T-helper 1 cell treated with Interleukin-12 subunit alpha and Interleukin-12 subunit beta and Interleukin-4 antibody, amounts not matched to agents 30 μg/mL and 1 μg/mL, for 36 hours (primary cell): ENCODE data around the gene NTM.

ENCODE experiments used
- H3K27ac Mint-ChIP-seq: one replicate; pipeline ENCODE4 v1.8.0; 2021; ENCODE audit warnings: mild to moderate bottlenecking, mixed read lengths
- H3K27me3 Mint-ChIP-seq: one replicate; pipeline ENCODE4 v1.8.0; 2021; ENCODE audit warnings: low read depth, mixed read lengths
- H3K36me3 Mint-ChIP-seq: one replicate; pipeline ENCODE4 v1.8.0; 2021; ENCODE audit warnings: low read depth, mixed read lengths
- H3K4me1 Mint-ChIP-seq: one replicate; pipeline ENCODE4 v1.8.0; 2021; ENCODE audit warnings: low read depth, mixed read lengths
- H3K4me3 Mint-ChIP-seq: one replicate; pipeline ENCODE4 v1.8.0; 2021; ENCODE audit warnings: mild to moderate bottlenecking, moderate library complexity, mixed read lengths
- H3K9me3 Mint-ChIP-seq: one replicate; pipeline ENCODE4 v1.8.0; 2021; ENCODE audit warnings: mixed read lengths

NTM gene

DNA sequence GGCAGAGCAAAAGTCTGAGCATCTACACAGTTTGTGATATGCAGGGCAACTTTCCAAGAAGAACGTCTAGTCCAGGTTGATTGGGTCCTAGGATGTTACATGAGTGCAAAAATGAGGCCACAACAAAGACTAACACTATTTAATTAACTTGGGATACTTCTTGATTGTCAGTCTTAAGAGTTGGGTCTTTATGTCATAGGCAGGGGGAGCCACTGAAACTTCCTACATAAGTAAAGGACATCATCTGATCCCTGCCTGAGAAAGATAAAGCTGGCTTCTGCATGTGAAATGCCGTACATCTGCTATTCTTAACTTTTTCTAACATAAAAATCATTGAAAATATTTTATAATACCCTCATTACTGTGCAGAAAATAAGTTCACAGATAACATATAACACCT, 525.5 kb downstream of the NTM start:
- H3K27me3 Mint-ChIP-seq: no peaks in the 10 kb centered on the region
- no peaks in the 10 kb centered on the region for H3K4me1 Mint-ChIP-seq

DNA sequence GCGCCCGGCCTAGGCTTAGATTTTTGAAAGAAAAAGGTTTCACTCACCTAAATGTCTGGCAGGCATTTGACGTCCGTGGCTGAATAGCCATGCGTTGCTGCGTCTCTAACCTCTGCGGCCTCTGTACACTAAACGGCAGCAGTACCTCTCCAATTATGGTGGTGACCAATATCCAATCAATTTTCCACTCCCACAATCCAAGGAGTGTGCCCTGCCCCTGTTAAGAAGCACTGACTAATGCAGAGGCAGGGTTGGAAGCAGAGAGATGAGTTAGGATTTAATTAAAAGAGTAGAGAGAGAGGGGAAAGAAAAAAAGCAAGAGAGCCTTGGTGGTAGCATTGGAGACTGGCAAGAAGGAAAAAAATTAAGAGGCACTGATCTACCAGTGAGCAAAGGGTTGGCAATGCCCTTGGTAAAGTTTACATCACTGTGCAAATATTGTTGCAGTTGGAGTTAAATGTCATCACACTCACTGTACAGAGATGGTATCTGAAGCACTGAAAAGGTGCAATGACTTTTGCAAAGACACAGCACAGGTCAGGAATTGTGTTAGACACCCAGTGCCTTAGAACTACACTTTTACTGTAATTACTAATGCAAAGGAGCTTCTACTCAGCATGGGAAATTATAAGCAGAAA, 526.7 kb downstream of the NTM start:
- Mint-ChIP-seq H3K27ac (no peak overlapping the region), H3K27me3 (no peaks in the 10 kb centered on the region), H3K4me1 (no peaks in the 10 kb centered on the region), H3K36me3 (no peaks in the 10 kb centered on the region), H3K4me3 (no peak overlapping the region), H3K9me3 (no peaks in the 10 kb centered on the region)

More for the DNA sequence above, 525.5 kb downstream of the NTM start:
- H3K9me3 Mint-ChIP-seq: no peaks in the 10 kb centered on the region
- H3K4me3 Mint-ChIP-seq: no peak overlapping the region
- H3K36me3 Mint-ChIP-seq: no peaks in the 10 kb centered on the region
- H3K27ac Mint-ChIP-seq: no peak overlapping the region

DNA sequence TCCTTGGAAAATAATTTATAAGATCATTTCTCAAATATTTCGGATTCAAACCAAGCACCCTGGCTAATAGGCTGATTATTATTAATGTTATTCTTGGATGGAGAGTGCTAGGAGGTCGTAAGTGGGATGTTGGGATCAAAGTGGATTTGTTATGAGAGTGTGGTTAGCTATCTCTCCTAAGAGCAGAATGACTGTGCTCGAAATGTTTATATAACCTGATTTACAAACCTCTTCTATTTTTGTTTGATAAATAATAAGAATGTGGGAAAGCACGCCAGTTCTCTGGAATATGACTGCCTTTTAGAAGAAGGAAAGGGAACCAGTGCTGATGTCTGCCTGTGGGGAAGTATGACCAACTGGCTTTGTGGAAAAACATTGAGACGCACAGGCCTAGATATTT, 527.5 kb downstream of the NTM start:
- Mint-ChIP-seq H3K27me3 (no peaks in the 10 kb centered on the region), H3K9me3 (no peaks in the 10 kb centered on the region), H3K4me3 (no peak overlapping the region), H3K36me3 (no peaks in the 10 kb centered on the region), H3K27ac (no peak overlapping the region), H3K4me1 (no peaks in the 10 kb centered on the region)

DNA sequence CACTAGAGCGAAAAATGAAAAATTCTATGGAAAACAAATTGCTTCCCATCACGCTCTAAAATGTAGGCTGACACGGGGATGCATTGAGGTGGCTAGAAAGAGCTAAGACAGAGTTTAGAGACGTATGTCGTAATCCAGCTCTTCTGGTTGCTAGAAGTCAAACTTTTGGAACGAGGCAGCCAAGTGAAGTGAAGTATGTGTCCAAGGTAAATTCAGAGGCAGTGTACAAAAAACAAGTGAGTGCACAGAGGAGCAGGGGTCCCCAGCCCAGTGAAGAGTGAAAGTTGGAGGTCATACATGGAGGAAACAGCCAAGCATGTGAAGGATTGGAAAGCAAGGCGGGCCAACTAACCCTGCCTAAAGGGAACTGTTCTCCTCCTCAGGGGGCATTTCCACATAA, 528.5 kb downstream of the NTM start:
- Mint-ChIP-seq H3K36me3 (no peaks in the 10 kb centered on the region), H3K27ac (no peak overlapping the region), H3K9me3 (no peaks in the 10 kb centered on the region), H3K27me3 (no peaks in the 10 kb centered on the region), H3K4me3 (no peak overlapping the region), H3K4me1 (no peaks in the 10 kb centered on the region)

DNA sequence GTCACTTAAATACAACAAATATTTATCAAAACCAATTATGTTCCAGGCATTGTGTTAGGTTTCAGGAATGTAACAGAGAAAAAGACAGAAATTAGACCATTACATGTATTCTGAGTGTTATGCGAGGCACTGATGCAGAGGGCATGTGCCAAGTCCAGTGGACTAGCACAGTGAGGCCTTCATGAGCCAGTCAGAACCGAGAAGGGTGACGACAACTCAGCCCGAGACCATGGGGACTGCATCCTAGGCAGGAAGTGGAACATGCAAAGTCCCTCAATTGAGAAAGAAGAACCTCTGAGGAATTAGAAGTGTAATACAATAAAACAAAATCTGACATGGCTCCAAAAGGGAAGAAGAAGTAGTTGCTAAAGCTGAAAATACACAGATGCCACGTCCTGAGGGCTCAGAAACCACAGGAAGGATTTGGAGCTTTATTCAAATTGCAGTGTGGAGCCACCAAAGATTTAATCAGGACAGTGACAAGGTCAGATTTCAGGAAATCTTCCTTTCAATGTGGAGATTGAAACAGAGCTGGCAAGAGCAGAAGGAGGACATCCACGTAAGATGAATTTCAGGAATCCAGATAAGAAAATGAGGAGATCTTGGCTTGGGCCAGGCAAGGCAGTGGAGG, 529.6 kb downstream of the NTM start:
- Mint-ChIP-seq H3K27me3 (no peaks in the 10 kb centered on the region), H3K27ac (no peak overlapping the region), H3K4me3 (no peak overlapping the region), H3K36me3 (no peaks in the 10 kb centered on the region), H3K9me3 (no peaks in the 10 kb centered on the region), H3K4me1 (no peaks in the 10 kb centered on the region)

DNA sequence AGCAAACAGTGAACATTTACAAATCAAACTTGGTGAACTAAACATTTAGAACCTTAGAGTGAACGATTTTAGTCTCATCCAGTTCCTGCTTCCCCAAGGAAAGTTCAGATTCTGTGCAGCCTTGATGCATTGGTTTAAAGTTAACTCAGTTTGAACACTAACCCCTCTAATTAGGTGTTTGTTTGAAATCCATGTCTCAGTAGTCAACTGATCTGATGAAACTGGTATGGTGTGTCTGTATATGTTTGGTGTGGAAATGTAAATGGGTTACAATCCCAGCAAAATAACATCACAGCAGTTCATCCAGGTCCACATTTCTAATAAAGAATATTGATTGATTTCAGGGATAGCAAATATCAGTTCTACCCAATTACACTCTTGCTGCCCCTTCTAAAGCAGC, 532.0 kb downstream of the NTM start:
- H3K4me3 Mint-ChIP-seq: no peak overlapping the region
- H3K36me3 Mint-ChIP-seq: no peaks in the 10 kb centered on the region
- peaks cover 2% of the 10 kb centered on the region for H3K27me3 Mint-ChIP-seq
- H3K9me3 Mint-ChIP-seq: no peaks in the 10 kb centered on the region
- no peaks in the 10 kb centered on the region for H3K4me1 Mint-ChIP-seq
- no peak overlapping the region for H3K27ac Mint-ChIP-seq

DNA sequence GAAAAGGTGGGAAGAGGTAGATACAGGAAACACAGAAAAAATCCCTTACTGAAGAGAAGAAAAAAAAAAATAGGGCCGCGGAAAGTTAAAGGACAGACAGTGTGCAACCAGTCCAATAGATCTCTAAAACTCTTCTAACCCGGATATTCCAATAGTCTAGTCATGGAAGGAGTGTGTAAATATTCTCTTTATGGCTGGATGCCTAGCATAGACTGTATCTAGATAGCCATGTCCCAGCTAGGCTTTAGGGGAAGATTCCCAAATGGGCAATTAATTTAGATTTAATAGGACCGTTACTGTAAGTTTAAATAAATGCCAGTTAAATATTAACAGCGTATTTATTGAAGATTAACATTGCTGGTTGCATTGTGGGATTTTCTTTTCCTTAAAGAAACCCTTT, 532.7 kb downstream of the NTM start:
- H3K27ac Mint-ChIP-seq: no peak overlapping the region
- H3K36me3 Mint-ChIP-seq: no peaks in the 10 kb centered on the region
- no peak overlapping the region for H3K4me3 Mint-ChIP-seq
- peaks cover 4% of the 10 kb centered on the region for H3K27me3 Mint-ChIP-seq
- no peaks in the 10 kb centered on the region for H3K9me3 Mint-ChIP-seq
- H3K4me1 Mint-ChIP-seq: no peaks in the 10 kb centered on the region

DNA sequence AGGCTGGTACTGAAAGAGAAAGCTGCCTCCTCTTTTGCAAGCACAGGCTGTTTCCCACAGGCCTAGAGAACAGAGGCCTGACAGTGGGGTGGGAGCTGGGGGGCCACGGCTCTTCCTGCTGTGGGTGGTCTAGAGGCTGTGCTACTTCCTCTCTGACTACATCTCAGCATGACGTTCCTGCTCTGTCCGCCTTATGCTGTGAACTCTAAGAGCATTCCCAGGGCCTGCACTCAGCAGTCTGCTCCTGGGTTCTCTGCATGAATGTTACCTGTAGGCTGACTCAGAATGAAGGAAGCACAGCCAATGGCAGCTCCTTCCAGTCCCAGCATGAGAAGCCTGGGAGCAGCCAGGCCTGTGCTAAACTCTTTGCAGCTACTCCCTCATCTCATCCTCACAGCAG, 534.3 kb downstream of the NTM start:
- no peak overlapping the region for H3K4me3 Mint-ChIP-seq
- H3K4me1 Mint-ChIP-seq: no peaks in the 10 kb centered on the region
- H3K36me3 Mint-ChIP-seq: no peaks in the 10 kb centered on the region
- no peak overlapping the region for H3K27ac Mint-ChIP-seq
- no peaks in the 10 kb centered on the region for H3K9me3 Mint-ChIP-seq
- peaks cover 19% of the 10 kb centered on the region for H3K27me3 Mint-ChIP-seq

DNA sequence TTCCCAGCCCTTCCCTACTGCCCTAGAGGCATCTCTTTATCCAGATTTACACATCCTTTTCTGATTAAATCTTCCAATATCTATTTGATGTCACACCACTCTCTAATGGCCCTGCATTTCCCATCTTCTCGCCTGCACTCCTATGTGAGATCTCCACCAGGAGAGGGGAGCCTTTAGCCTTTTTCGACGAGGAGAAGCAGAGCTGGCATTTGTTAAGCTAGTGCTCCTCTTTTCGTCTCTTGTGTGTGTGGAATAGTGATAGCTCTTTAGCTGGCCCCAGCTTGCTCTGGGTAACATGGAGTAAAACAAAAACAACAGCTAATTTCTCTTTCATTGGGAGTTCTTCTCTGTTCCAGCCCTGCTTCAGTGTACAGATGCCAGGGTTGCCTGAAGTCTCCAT, 536.5 kb downstream of the NTM start:
- H3K4me1 Mint-ChIP-seq: no peaks in the 10 kb centered on the region

DNA sequence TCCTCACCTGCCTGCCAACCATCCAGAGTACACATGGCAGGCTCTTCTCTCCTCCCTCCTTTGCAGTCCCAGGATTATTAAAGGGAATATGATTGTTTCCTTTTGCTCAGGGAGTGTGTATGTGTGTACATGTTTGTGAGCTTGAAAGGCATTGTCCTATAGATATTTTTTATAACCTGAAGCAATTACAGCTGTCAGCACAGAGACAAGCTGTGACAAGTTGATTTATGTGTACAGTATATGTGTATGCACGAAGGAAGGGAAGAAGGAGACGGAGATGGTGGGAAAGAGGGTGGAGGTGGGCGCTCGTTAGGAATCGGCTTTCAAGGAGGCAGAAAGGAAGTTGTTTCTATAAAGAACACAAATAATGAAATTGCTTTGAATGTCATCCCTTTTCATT, 537.0 kb downstream of the NTM start:
- no peaks in the 10 kb centered on the region for H3K9me3 Mint-ChIP-seq
- no peak overlapping the region for H3K27ac Mint-ChIP-seq
- peaks cover 37% of the 10 kb centered on the region for H3K27me3 Mint-ChIP-seq
- no peak overlapping the region for H3K4me3 Mint-ChIP-seq
- no peaks in the 10 kb centered on the region for H3K4me1 Mint-ChIP-seq
- H3K36me3 Mint-ChIP-seq: no peaks in the 10 kb centered on the region

More for the DNA sequence above, 536.5 kb downstream of the NTM start:
- Mint-ChIP-seq H3K27me3 (peaks cover 33% of the 10 kb centered on the region), H3K27ac (no peak overlapping the region), H3K4me3 (no peak overlapping the region), H3K36me3 (no peaks in the 10 kb centered on the region), H3K9me3 (no peaks in the 10 kb centered on the region)

DNA sequence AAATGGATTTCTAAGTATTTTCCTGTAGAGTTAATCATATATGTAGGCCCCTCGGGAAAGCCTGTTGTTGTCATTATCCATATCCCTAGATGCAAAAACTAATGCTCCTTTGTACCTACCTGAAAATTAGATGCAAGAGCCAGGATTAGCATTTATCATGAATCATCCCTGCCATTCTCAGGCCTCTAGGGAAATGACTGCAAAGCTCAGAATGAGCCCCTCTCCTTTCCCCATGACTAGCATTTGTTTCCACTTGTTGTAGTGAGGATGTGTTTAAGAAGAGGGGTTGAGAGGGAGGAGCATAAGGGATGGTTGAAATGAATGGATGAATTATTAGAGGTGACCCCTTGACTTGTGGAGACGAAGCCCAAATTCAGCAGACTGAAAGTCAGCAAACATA, 537.9 kb downstream of the NTM start:
- peaks cover 44% of the 10 kb centered on the region for H3K27me3 Mint-ChIP-seq
- H3K4me1 Mint-ChIP-seq: no peaks in the 10 kb centered on the region
- H3K36me3 Mint-ChIP-seq: no peaks in the 10 kb centered on the region
- H3K4me3 Mint-ChIP-seq: no peak overlapping the region
- no peaks in the 10 kb centered on the region for H3K9me3 Mint-ChIP-seq
- no peak overlapping the region for H3K27ac Mint-ChIP-seq

DNA sequence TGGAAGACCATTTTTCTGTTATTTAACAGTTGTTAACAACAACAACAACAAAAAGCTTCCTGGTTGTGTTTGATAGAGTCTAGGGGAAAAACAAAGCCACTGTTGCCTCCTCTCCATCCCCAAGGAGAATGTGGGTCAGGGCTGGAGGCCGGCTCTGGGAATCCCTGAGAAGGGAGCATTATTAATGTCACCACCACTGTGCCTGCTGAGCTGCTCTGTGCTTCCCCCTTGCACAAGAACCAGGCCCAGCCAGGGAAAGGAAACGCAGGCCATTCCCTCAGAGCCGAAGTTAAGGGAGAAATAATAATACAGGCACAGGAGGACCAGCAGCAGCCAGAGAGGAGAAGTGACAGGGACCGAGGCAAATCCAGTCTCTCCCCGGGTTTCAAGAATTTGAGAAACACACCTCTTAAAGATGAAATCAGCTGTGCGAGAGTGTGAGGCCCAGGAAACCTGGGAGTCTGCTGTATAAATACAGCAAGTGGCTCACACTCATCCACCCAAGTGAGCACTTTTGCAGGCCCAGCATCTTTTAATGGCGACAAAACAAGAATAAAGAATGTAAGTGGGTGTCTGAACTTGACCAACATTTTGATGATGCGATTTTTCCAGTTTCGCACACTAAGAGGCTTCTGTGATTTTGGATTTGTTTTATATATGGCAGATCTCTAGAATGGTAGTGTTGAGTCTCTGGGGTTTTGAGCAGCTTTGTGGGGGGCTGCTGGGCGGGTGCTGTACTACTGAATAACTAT, 539.2 kb downstream of the NTM start:
- Mint-ChIP-seq H3K27ac (no peak overlapping the region), H3K36me3 (no peaks in the 10 kb centered on the region), H3K9me3 (no peaks in the 10 kb centered on the region), H3K27me3 (peaks cover 48% of the 10 kb centered on the region), H3K4me3 (no peak overlapping the region), H3K4me1 (no peaks in the 10 kb centered on the region)

DNA sequence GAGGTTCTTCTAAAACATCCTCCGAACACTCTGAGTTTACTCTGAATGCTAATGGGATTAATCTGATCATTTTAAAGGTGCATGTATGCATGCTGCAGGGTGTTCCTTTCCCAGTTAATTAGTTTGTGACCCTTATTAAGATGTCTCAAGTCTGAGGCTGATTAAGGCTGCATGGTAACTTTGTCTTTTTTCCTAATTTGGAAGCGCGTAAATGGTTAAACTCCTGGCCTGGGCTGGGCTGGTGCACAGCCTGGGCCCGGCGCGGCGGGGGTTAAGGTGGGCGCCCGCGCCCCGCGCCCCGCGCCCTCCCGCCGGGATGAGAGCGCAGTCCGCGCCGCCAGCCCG, 539.7 kb downstream of the NTM start:
- Mint-ChIP-seq H3K36me3 (no peaks in the 10 kb centered on the region), H3K27me3 (peaks cover 48% of the 10 kb centered on the region), H3K27ac (no peak overlapping the region), H3K4me3 (no peak overlapping the region), H3K9me3 (no peaks in the 10 kb centered on the region), H3K4me1 (no peaks in the 10 kb centered on the region)

DNA sequence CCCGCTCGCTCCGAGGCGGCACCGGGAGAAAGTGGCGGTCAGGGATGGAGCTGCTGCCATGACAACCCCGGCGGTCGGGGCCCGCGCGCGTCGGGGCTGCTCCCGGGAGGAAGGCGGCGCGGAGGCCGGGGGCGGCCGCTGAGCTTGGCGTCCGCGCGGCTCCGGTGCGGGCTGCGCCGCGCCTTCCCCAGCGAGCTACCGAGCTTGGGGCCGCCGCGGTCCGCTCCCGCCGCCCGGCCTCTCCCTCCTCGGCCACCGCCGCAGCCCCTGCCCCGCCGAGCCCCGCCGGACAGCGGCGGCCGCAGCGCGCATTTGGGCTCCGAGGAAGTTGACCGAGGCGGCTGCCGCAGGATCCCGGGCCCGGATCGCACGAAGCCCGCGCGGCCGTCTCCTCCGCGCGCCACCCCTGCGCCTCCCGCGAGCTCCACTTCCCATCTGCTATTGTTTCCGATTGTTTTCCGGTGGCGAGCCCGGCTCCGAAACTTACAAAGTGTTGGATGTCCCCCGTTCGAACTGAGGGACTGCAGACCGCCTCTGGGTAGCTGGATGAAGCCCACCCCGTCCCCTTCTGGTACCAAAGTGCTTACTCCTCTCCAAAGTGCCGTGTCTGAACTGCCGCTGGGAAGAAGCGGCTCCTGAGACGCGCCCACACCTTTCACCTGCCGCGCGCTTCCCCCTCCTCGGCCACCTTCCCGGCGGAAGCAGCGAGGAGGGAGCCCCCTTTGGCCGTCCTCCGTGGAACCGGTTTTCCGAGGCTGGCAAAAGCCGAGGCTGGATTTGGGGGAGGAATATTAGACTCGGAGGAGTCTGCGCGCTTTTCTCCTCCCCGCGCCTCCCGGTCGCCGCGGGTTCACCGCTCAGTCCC, 540.3 kb downstream of the NTM start:
- Mint-ChIP-seq H3K36me3 (no peaks in the 10 kb centered on the region), H3K4me1 (no peaks in the 10 kb centered on the region), H3K27ac (no peak overlapping the region), H3K4me3 (no peak overlapping the region), H3K27me3 (peaks cover 48% of the 10 kb centered on the region), H3K9me3 (no peaks in the 10 kb centered on the region)
